Neural progenitor cell (in vitro differentiated cells): ENCODE measurements around the gene C11orf21. TPM values are rescaled to one million over a fixed set of nuclear protein-coding genes. Genes with fewer than 3 reads are reported as not detected.

Experiments used
- DNase-seq: peaks from one replicate; pipeline ENCODE4 v3.0.0-alpha.2; 2016; ENCODE audit warnings: low spot score
- H2AFZ ChIP-seq: fragments of 200-600 bp; sonication (generic); replicated peaks from 2 replicates; pipeline ENCODE4 v1.6.1; 2016; ENCODE audit warnings: antibody characterized with exemption
- H3F3A ChIP-seq: fragments of 200-600 bp; sonication (generic); 2 replicates; pipeline ENCODE4 v1.6.1; 2016; ENCODE audit warnings: antibody characterized with exemption, low read depth
- H3K27ac ChIP-seq: fragments of 200-600 bp; sonication (generic); 2 replicates; pipeline ENCODE4 v1.5.1; 2016; ENCODE audit warnings: mild to moderate bottlenecking
- H3K27me3 ChIP-seq: fragments of 200-600 bp; sonication (generic); 2 replicates; pipeline ENCODE4 v1.6.1; 2016; ENCODE audit warnings: mild to moderate bottlenecking, moderate library complexity
- H3K36me3 ChIP-seq: fragments of 200-600 bp; sonication (generic); 2 replicates; pipeline ENCODE4 v1.5.1; 2016
- H3K4me1 ChIP-seq: fragments of 200-600 bp; sonication (generic); 2 replicates; pipeline ENCODE4 v1.6.1; 2016; ENCODE audit warnings: mixed run types
- H3K4me2 ChIP-seq: fragments of 200-600 bp; sonication (generic); 2 replicates; pipeline ENCODE4 v1.6.1; 2016
- H3K4me3 ChIP-seq: fragments of 200-600 bp; sonication (generic); 2 replicates; pipeline ENCODE4 v1.5.1; 2016
- H3K79me2 ChIP-seq: fragments of 200-600 bp; sonication (generic); 2 replicates; pipeline ENCODE4 v1.6.1; 2016; ENCODE audit warnings: low read depth
- H3K9ac ChIP-seq: fragments of 200-600 bp; sonication (generic); 2 replicates; pipeline ENCODE4 v1.6.1; 2016
- H3K9me3 ChIP-seq: fragments of 200-600 bp; sonication (generic); 2 replicates; pipeline ENCODE4 v1.5.1; 2016; ENCODE audit warnings: low read depth
- H4K20me1 ChIP-seq: fragments of 200-600 bp; sonication (generic); 2 replicates; pipeline ENCODE4 v1.6.1; 2016; ENCODE audit warnings: low read depth
- H3K27ac Mint-ChIP-seq: 3 replicates; pipeline ENCODE4 v1.8.0; 2021; ENCODE audit warnings: mixed read lengths
- H3K27me3 Mint-ChIP-seq: 2 replicates; pipeline ENCODE4 v1.8.0; 2022; ENCODE audit warnings: low read depth, mild to moderate bottlenecking, inconsistent platforms, moderate library complexity, mixed read lengths; ENCODE audit not compliant: insufficient read depth
- H3K36me3 Mint-ChIP-seq: 3 replicates; pipeline ENCODE4 v1.8.0; 2021; ENCODE audit warnings: mixed read lengths
- H3K4me1 Mint-ChIP-seq: 3 replicates; pipeline ENCODE4 v1.8.0; 2021; ENCODE audit warnings: mixed read lengths
- H3K4me3 Mint-ChIP-seq: 3 replicates; pipeline ENCODE4 v1.8.0; 2021; ENCODE audit warnings: mild to moderate bottlenecking, moderate library complexity, mixed read lengths
- H3K9me3 Mint-ChIP-seq: 3 replicates; pipeline ENCODE4 v1.8.0; 2020; ENCODE audit warnings: mixed read lengths
- CTCF ChIP-seq: fragments of 200-600 bp; sonication (generic); IDR thresholded peaks from 2 replicates; pipeline ENCODE4 v1.5.1; 2017; ENCODE audit warnings: antibody characterized with exemption, mild to moderate bottlenecking
- EZH2 ChIP-seq: fragments of 200-600 bp; sonication (generic); IDR thresholded peaks from 2 replicates; pipeline ENCODE4 v1.6.1; 2017; ENCODE audit warnings: antibody characterized with exemption, mild to moderate bottlenecking, moderate library complexity
- EZH2phosphoT487 ChIP-seq: fragments of 200-600 bp; sonication (generic); IDR thresholded peaks from 2 replicates; pipeline ENCODE4 v1.6.1; 2017; ENCODE audit warnings: antibody characterized with exemption
- total RNA-seq: library from RNA; depleted of rRNA; stranded (reverse); fragments of >200 nt; gene quantifications from 2 replicates; pipeline ENCODE4 v1.2.3, GENCODE V29; 2015; ENCODE audit warnings: low replicate concordance

C11orf21 gene
- total RNA-seq, 1 donor from 2014 or later, result not detected

- TF ChIP-seq EZH2, result no peak
- no peak for TF ChIP-seq CTCF
- H3K4me2 ChIP-seq, result no peak overlapping the region
- Mint-ChIP-seq H3K9me3 (no peaks in the 10 kb centered on the region), H3K36me3 (no peaks in the 10 kb centered on the region), H3K4me3 (no peak overlapping the region), H3K4me1 (peaks cover 9% of the 10 kb centered on the region), H3K27me3 (peaks cover 7% of the 10 kb centered on the region), H3K27ac (no peak overlapping the region)
- no peaks in the 10 kb centered on the region for H3K9me3 ChIP-seq
- no peak overlapping the region for H3K27ac ChIP-seq
- H4K20me1 ChIP-seq, result no peaks in the 10 kb centered on the region
- H3K9ac ChIP-seq, result no peak overlapping the region
- no peak overlapping the region for H2AFZ ChIP-seq
- H3K4me1 ChIP-seq, result no peaks in the 10 kb centered on the region
- H3K79me2 ChIP-seq, result no peaks in the 10 kb centered on the region
- no peaks in the 10 kb centered on the region for H3F3A ChIP-seq
- no peak overlapping the region for H3K4me3 ChIP-seq
- H3K27me3 ChIP-seq, result no peaks in the 10 kb centered on the region
- DNase-seq, result no peak
- H3K36me3 ChIP-seq, result no peaks in the 10 kb centered on the region
Measured at GRCh38 chr11:2310786-2311352, 9.2 kb upstream of the C11orf21 start.

- H4K20me1 ChIP-seq, result no peaks in the 10 kb centered on the region
- H2AFZ ChIP-seq, result no peak overlapping the region
- H3K27ac ChIP-seq, result no peak overlapping the region
- no peaks in the 10 kb centered on the region for H3K79me2 ChIP-seq
- Mint-ChIP-seq H3K9me3 (no peaks in the 10 kb centered on the region), H3K4me3 (no peak overlapping the region), H3K27ac (no peak overlapping the region), H3K27me3 (peaks cover 7% of the 10 kb centered on the region), H3K4me1 (peaks cover 11% of the 10 kb centered on the region), H3K36me3 (no peaks in the 10 kb centered on the region)
- H3K27me3 ChIP-seq, result no peaks in the 10 kb centered on the region
- H3F3A ChIP-seq, result no peaks in the 10 kb centered on the region
- no peak overlapping the region for H3K9ac ChIP-seq
- no peaks in the 10 kb centered on the region for H3K36me3 ChIP-seq
- TF ChIP-seq EZH2phosphoT487 (no peak), EZH2 (no peak), CTCF (no peak)
- DNase-seq, result no peak
- H3K4me3 ChIP-seq, result no peak overlapping the region
- no peaks in the 10 kb centered on the region for H3K9me3 ChIP-seq
- no peaks in the 10 kb centered on the region for H3K4me1 ChIP-seq
- no peak overlapping the region for H3K4me2 ChIP-seq
Measured at GRCh38 chr11:2310073-2310785, 8.5 kb upstream of the C11orf21 start.

GRCh38 chr11:2309251-2310072 lies 7.7 kb upstream of the C11orf21 start:
- Mint-ChIP-seq H3K9me3 (no peaks in the 10 kb centered on the region), H3K36me3 (no peaks in the 10 kb centered on the region), H3K4me1 (peaks cover 11% of the 10 kb centered on the region), H3K27me3 (peaks cover 7% of the 10 kb centered on the region), H3K27ac (no peak overlapping the region), H3K4me3 (no peak overlapping the region)
- Histone ChIP-seq H2AFZ (no peak overlapping the region), H3K36me3 (no peaks in the 10 kb centered on the region), H3K27me3 (no peaks in the 10 kb centered on the region), H3F3A (no peaks in the 10 kb centered on the region), H3K27ac (no peak overlapping the region), H3K9ac (no peak overlapping the region), H3K79me2 (no peaks in the 10 kb centered on the region), H3K4me3 (no peak overlapping the region), H3K4me2 (no peak overlapping the region), H3K4me1 (no peaks in the 10 kb centered on the region), H4K20me1 (no peaks in the 10 kb centered on the region), H3K9me3 (no peaks in the 10 kb centered on the region)
- TF ChIP-seq CTCF, result no peak
- no peak for TF ChIP-seq EZH2
- no peak for TF ChIP-seq EZH2phosphoT487
- DNase-seq, result no peak
